Suprapubic skin (tissue), 4 donors: Measurements from ENCODE around the gene UGT3A2.

ENCODE experiments used
- CTCF ChIP-seq, 2 donors: fragments of 200-600 bp in 1 of 2; fragments of 450-650 bp in 1 of 2; sonication (generic) in 1 of 2; IDR thresholded peaks; one replicate each; pipeline ENCODE4 v1.5.1; 2016 to 2019; ENCODE audit warnings: antibody characterized with exemption in 2 of 2, mild to moderate bottlenecking in 1 of 2, moderate library complexity in 1 of 2
- EP300 ChIP-seq: sonication (generic); formaldehyde crosslinking; IDR thresholded peaks from one replicate; pipeline ENCODE4 v1.6.1; 2017; ENCODE audit warnings: antibody characterized with exemption
- POLR2A ChIP-seq, 2 donors: fragments of 450-650 bp; IDR thresholded peaks; one replicate each; pipeline ENCODE4 v1.6.1; 2017; ENCODE audit warnings: antibody characterized with exemption in 2 of 2, mild to moderate bottlenecking in 2 of 2, moderate library complexity in 2 of 2
- POLR2AphosphoS5 ChIP-seq, 3 donors: sonication (generic); formaldehyde crosslinking; IDR thresholded peaks; one replicate each; pipeline ENCODE4 v1.6.1; 2017; ENCODE audit warnings: antibody characterized with exemption in 3 of 3

- TF ChIP-seq POLR2AphosphoS5 (IDR thresholded peaks at IDR 0.05) (no peak), CTCF (IDR thresholded peaks at IDR 0.05) (no peak), POLR2A (IDR thresholded peaks at IDR 0.05) (no peak), EP300 (no peak)
Observed at GRCh38 chr5:36105819-36106218, 39.1 kb upstream of the UGT3A2 start.
